NT2/D1 (cell line): ENCODE data around the gene CASR.

Experiments used
- DNase-seq: peaks from one replicate; pipeline ENCODE4 v3.0.0-alpha.2; 2011; ENCODE audit warnings: low read depth, low spot score
- H3K27me3 ChIP-seq: 2 replicates; pipeline ENCODE4 v1.6.0; 2011; ENCODE audit warnings: mild to moderate bottlenecking; ENCODE audit not compliant: insufficient read length, insufficient read depth
- H3K36me3 ChIP-seq: 2 replicates; pipeline ENCODE4 v1.6.1; 2011; ENCODE audit warnings: mild to moderate bottlenecking, low read length, mixed read lengths; ENCODE audit not compliant: insufficient read depth, insufficient read length
- H3K4me1 ChIP-seq: 2 replicates; pipeline ENCODE4 v1.5.1; 2011; ENCODE audit not compliant: insufficient read depth, insufficient read length
- H3K4me3 ChIP-seq: 2 replicates; pipeline ENCODE4 v1.5.1; 2011; ENCODE audit warnings: low read depth; ENCODE audit not compliant: insufficient read length
- H3K9ac ChIP-seq: 2 replicates; pipeline ENCODE4 v1.6.0; 2011; ENCODE audit warnings: low read depth; ENCODE audit not compliant: insufficient read length
- H3K9me3 ChIP-seq: 2 replicates; pipeline ENCODE4 v1.5.1; 2011; ENCODE audit warnings: mild to moderate bottlenecking, low read length; ENCODE audit not compliant: insufficient read depth
- SUZ12 ChIP-seq: IDR thresholded peaks from 2 replicates; pipeline ENCODE4 v1.6.1; 2011; ENCODE audit not compliant: insufficient read length, insufficient read depth; ENCODE audit errors: extremely low read depth
- YY1 ChIP-seq: IDR thresholded peaks from 2 replicates; pipeline ENCODE4 v1.6.1; 2011; ENCODE audit not compliant: insufficient read length, insufficient read depth
- ZNF274 ChIP-seq: IDR thresholded peaks from 2 replicates; pipeline ENCODE4 v1.6.1; 2011; ENCODE audit warnings: mild to moderate bottlenecking, low read depth, low read length

The CASR gene

DNA sequence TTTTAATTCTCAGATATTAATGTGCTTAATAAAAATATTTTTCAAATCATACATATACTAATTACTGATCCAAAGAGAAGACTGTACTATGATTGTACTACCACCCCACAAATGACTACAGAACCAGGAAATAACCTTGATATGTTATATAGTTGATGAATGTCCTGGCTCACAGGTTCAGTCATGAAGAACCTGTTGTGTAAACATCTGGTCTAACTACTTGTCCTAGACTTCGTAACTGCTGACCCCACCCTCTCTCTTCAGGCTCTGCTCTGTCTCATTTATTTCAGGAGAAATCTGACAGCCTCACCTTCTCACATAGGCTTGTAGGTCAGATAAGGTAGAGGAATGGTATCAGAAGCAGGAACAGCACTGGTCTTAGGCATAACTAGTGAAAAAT is 126.9 kb downstream of the CASR start:
- DNase-seq, result no peak
- H3K36me3 ChIP-seq, result no peaks in the 10 kb centered on the region
- TF ChIP-seq ZNF274, result no peak
- no peak for TF ChIP-seq YY1
- TF ChIP-seq SUZ12, result no peak
- H3K27me3 ChIP-seq, result no peaks in the 10 kb centered on the region
- H3K9me3 ChIP-seq, result no peaks in the 10 kb centered on the region
- H3K4me1 ChIP-seq, result no peaks in the 10 kb centered on the region
- H3K9ac ChIP-seq, result no peak overlapping the region
- H3K4me3 ChIP-seq, result no peak overlapping the region

DNA sequence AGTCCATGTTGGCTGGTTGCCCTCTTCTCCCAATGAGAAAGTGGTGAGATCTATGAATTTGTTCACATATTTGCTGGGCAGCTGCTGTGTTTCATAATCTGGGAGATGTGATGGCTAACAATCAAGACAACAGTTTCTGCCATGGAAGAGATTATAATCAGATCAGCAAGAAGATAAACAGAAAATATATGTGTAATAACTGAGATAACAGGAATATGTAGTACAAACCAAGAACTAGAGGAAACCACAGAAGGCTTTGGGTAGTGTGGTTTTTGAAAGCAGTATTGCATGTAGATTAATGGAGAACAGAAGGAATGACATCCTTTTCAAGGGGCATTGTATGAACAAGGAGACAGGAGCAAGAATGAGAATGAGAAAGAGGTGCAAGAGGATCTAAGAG is 129.4 kb downstream of the CASR start:
- H3K9me3 ChIP-seq, result no peaks in the 10 kb centered on the region
- no peak for TF ChIP-seq SUZ12
- TF ChIP-seq ZNF274, result no peak
- TF ChIP-seq YY1, result no peak

DNA sequence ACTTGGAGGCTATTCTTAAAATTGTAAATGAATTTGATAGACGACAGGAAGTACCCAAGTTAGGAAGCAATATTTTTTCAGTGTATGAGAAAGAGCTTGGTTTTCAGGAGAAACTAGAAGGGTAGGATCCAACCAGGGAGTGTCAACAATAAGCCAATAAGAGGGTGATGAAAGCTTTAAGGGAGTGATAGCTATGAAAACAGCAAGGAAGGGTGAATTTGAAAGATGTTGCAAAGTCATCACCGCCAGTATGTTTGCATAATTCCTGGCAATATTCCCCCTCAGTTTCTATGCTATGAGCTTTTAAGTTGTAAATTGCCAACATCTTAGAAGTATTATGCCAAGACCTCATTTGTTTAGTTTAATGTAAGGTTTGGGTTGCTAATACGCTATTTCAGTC is 129.8 kb downstream of the CASR start:
- no peaks in the 10 kb centered on the region for H3K36me3 ChIP-seq
- H3K27me3 ChIP-seq, result no peaks in the 10 kb centered on the region

More for the DNA sequence above, 129.4 kb downstream of the CASR start:
- DNase-seq, result no peak
- Histone ChIP-seq H3K27me3 (no peaks in the 10 kb centered on the region), H3K9ac (no peak overlapping the region), H3K4me1 (no peaks in the 10 kb centered on the region), H3K36me3 (no peaks in the 10 kb centered on the region), H3K4me3 (no peak overlapping the region)

DNA sequence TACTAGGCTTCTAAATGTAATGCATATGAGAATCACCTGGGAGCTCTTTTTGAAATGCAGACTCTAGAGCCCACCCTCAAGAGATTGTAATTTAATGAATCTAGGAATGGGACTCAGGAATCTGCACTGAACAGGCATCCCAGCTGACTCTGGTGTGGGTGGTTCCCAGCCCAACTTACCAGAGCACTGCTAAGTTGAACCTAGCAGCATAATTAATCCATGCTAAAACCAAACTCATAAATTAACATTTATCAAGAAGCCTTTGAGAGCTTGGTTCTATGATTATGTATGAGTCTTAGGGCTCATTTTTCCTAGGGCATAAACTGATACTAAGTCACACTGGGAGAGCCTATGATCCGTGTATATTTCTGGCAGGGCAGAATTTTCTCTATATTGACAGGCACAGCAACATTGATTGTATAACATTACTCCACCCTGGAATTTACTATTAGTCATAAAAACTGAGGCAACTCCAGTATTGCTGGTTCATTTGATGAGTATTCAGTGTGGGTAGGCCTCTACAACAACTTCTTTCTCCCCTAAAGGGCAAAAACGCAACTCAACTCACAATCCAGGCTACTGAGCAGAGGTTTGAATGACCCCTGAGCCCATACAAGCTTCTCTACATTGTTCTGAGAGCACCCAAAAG is 130.9 kb downstream of the CASR start:
- no peaks in the 10 kb centered on the region for H3K36me3 ChIP-seq
- H3K27me3 ChIP-seq, result no peaks in the 10 kb centered on the region
- no peak overlapping the region for H3K9ac ChIP-seq
- peaks cover 4% of the 10 kb centered on the region for H3K9me3 ChIP-seq
- DNase-seq, result no peak
- TF ChIP-seq ZNF274, result no peak
- TF ChIP-seq SUZ12, result no peak
- no peak for TF ChIP-seq YY1
- H3K4me3 ChIP-seq, result no peak overlapping the region
- no peaks in the 10 kb centered on the region for H3K4me1 ChIP-seq

More for the DNA sequence above, 129.8 kb downstream of the CASR start:
- Histone ChIP-seq H3K4me1 (no peaks in the 10 kb centered on the region), H3K4me3 (no peak overlapping the region), H3K9ac (no peak overlapping the region), H3K9me3 (no peaks in the 10 kb centered on the region)
- DNase-seq, result no peak
- TF ChIP-seq SUZ12, result no peak
- TF ChIP-seq ZNF274, result no peak
- no peak for TF ChIP-seq YY1

DNA sequence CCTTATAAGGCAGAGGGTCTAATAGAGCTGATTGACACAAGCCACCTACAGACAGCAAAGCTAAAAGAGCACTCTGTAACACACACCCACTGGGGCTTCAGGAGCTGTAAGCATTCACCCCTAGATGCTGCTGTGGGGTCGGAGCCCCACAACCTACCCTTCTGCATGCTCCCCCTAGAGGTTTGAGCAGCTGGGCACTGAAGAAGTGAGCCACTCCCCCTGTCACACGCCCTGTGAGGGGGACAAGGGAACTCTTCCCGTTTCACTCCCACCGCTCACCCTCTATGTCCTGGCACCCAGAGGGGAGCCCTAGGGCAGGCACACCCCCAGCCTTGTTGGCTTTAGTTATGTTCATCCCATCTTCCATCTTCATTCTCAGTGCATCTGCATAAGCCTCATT is 132.2 kb downstream of the CASR start:
- Histone ChIP-seq H3K9me3 (peaks cover 10% of the 10 kb centered on the region), H3K9ac (no peak overlapping the region), H3K4me1 (no peaks in the 10 kb centered on the region), H3K36me3 (no peaks in the 10 kb centered on the region), H3K4me3 (no peak overlapping the region), H3K27me3 (no peaks in the 10 kb centered on the region)
- DNase-seq, result no peak
- no peak for TF ChIP-seq SUZ12
- TF ChIP-seq YY1, result no peak
- TF ChIP-seq ZNF274, result no peak

DNA sequence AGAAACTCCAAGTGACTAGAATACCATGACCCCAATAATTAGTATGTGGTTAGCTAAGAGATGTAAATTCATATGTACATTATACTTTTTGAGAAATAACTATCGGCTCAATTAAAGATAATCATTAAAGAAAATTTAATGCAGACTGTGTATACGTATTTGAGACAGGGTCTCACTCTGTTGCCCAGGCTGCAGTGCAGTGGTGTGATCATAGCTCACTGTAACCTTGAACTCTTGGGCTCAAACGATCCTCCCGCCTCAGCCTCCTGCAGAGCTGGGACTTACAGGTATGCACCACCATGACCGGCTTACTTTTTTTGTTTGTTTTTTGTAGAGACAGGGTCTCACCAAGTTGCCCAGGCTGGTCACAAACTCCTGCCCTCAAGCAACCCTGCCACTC is 132.9 kb downstream of the CASR start:
- TF ChIP-seq SUZ12, result no peak
- TF ChIP-seq YY1, result no peak
- TF ChIP-seq ZNF274, result no peak
- H3K36me3 ChIP-seq, result no peaks in the 10 kb centered on the region
- H3K9ac ChIP-seq, result no peak overlapping the region
- DNase-seq, result no peak
- H3K27me3 ChIP-seq, result no peaks in the 10 kb centered on the region
- H3K9me3 ChIP-seq, result peaks cover 10% of the 10 kb centered on the region
- H3K4me3 ChIP-seq, result no peak overlapping the region
- H3K4me1 ChIP-seq, result no peaks in the 10 kb centered on the region

DNA sequence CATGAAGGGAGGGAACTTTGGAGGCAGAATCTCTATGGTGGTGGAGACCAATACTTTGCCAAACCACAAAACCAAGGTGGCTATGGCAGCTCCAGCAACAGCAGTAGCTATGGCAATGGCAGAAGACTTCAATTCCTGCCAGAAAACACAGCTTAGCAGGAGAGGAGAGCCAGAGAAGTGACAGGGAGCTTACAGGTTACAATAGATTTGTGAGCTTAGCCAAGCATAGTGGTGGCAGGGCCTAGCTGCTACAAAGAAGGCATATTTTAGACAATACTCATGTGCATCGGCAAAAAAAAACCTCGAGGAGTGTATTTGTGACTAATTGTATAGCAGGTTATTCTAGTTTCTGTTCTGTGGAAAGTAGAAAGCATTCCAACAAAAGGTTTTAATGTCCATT is 135.2 kb downstream of the CASR start:
- no peaks in the 10 kb centered on the region for H3K27me3 ChIP-seq
- no peaks in the 10 kb centered on the region for H3K4me1 ChIP-seq
- H3K36me3 ChIP-seq, result no peaks in the 10 kb centered on the region
- H3K9ac ChIP-seq, result no peak overlapping the region
- TF ChIP-seq YY1 (no peak), SUZ12 (no peak), ZNF274 (no peak)
- no peak overlapping the region for H3K4me3 ChIP-seq
- no peak for DNase-seq
- H3K9me3 ChIP-seq, result peaks cover 10% of the 10 kb centered on the region
